Muscle layer of duodenum (tissue), 2 donors: Measurements from ENCODE around the gene VLDLR.
"Not testable (repeated sequence)": the region's sequence is repeated elsewhere in the genome, so short reads cannot be mapped to it uniquely, and the experiment has no call there.

ENCODE experiments used
- H3K27ac ChIP-seq: one replicate; pipeline ENCODE4 v1.7.0; 2013; ENCODE audit warnings: mild to moderate bottlenecking, low read length
- H3K27me3 ChIP-seq: one replicate; pipeline ENCODE4 v1.7.0; 2013; ENCODE audit warnings: low read depth, mild to moderate bottlenecking, control low read depth, low read length
- H3K36me3 ChIP-seq, 2 donors: one replicate each; pipeline ENCODE4 v1.7.0; 2013; ENCODE audit warnings: low read length in 2 of 2, control low read depth in 1 of 2, mild to moderate bottlenecking in 1 of 2; ENCODE audit not compliant: insufficient read depth in 2 of 2, control insufficient read depth in 1 of 2
- H3K4me1 ChIP-seq, 2 donors: one replicate each; pipeline ENCODE4 v1.7.0; 2013; ENCODE audit warnings: low read length in 2 of 2, mild to moderate bottlenecking in 2 of 2, control low read depth in 1 of 2, moderate library complexity in 1 of 2; ENCODE audit not compliant: insufficient read depth in 2 of 2, control insufficient read depth in 1 of 2
- H3K4me3 ChIP-seq, 2 donors: one replicate each; pipeline ENCODE4 v1.7.0; 2013; ENCODE audit warnings: low read length in 2 of 2, low read depth in 1 of 2, mild to moderate bottlenecking in 1 of 2
- H3K9me3 ChIP-seq, 2 donors: one replicate each; pipeline ENCODE4 v1.7.0; 2013; ENCODE audit warnings: low read length in 2 of 2, control low read depth in 1 of 2, mild to moderate bottlenecking in 1 of 2; ENCODE audit not compliant: control insufficient read depth in 1 of 2
- donor health status: healthy.

Gene VLDLR

DNA sequence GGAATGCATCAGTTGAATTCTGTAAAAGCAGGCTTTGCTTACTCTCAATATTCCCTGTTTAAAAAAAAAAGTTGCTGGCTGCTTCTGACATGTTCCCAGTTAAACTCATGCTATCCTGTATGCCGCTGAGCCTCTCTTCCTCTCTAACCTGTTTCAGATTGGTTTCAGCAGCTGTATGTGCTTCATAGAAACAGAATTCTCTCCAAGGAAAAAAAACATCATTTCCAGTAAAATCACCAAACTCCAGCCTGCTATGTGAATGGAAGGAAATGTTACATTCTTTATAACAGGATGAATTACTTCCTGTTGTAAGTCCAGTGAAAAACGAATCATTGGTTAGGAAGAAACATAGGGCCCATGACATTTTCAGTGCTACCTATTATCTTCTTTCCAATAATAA is 70.0 kb downstream of the VLDLR start:
- Histone ChIP-seq H3K27me3 (no peaks in the 10 kb centered on the region), H3K4me3 (no peak overlapping the region), H3K4me1 (no peaks in the 10 kb centered on the region), H3K27ac (no peak overlapping the region), H3K9me3 (no peaks in the 10 kb centered on the region), H3K36me3 (no peaks in the 10 kb centered on the region)

- no peaks in the 10 kb centered on the region for H3K4me1 ChIP-seq
- no peaks in the 10 kb centered on the region for H3K27me3 ChIP-seq
- H3K9me3 ChIP-seq = no peaks in the 10 kb centered on the region
- no peak overlapping the region for H3K4me3 ChIP-seq
- no peak overlapping the region for H3K27ac ChIP-seq
- H3K36me3 ChIP-seq = no peaks in the 10 kb centered on the region
Observed at GRCh38 chr9:2693056-2693455, 71.5 kb downstream of the VLDLR start.

GRCh38 chr9:2697492-2697891 is 75.9 kb downstream of the VLDLR start:
- no peaks in the 10 kb centered on the region for H3K27me3 ChIP-seq
- no peaks in the 10 kb centered on the region for H3K36me3 ChIP-seq
- H3K4me3 ChIP-seq = no peak overlapping the region
- no peaks in the 10 kb centered on the region for H3K4me1 ChIP-seq
- no peak overlapping the region for H3K27ac ChIP-seq
- H3K9me3 ChIP-seq = no peaks in the 10 kb centered on the region

GRCh38 chr9:2700398-2700797 is 78.8 kb downstream of the VLDLR start:
- no peaks in the 10 kb centered on the region for H3K36me3 ChIP-seq
- no peaks in the 10 kb centered on the region for H3K27me3 ChIP-seq
- H3K27ac ChIP-seq = no peak overlapping the region
- H3K4me1 ChIP-seq = no peaks in the 10 kb centered on the region
- no peaks in the 10 kb centered on the region for H3K9me3 ChIP-seq
- H3K4me3 ChIP-seq = no peak overlapping the region

- Histone ChIP-seq H3K9me3 (no peaks in the 10 kb centered on the region), H3K27me3 (no peaks in the 10 kb centered on the region), H3K36me3 (no peaks in the 10 kb centered on the region), H3K4me3 (no peak overlapping the region), H3K27ac (no peak overlapping the region), H3K4me1 (no peaks in the 10 kb centered on the region)
Observed at GRCh38 chr9:2700909-2701550, 79.4 kb downstream of the VLDLR start.

DNA sequence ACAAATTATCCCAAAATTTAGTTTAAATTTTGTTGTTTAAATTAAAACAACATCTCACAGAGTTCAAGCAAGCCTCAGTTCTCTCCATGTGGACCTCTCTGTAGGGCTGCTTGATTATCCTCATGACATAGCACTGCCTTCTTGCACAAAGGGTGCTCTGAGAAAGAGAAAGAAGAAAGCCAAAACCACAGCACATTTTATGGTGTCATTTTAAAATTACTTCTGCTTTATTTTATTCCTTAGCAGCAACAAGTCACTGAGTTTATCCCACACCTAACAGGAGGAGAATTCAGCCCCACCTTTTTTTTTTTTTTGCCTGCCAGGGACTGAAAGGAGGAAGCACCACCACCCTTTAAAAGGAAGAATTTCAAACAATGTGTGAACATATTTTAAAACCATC is 82.9 kb downstream of the VLDLR start:
- no peak overlapping the region for H3K27ac ChIP-seq
- H3K4me3 ChIP-seq = no peak overlapping the region
- H3K27me3 ChIP-seq = no peaks in the 10 kb centered on the region
- no peaks in the 10 kb centered on the region for H3K9me3 ChIP-seq
- H3K4me1 ChIP-seq = no peaks in the 10 kb centered on the region
- H3K36me3 ChIP-seq = no peaks in the 10 kb centered on the region

- not testable (repeated sequence) for H3K27me3 ChIP-seq, H3K4me1 ChIP-seq, H3K36me3 ChIP-seq, H3K4me3 ChIP-seq, H3K27ac ChIP-seq, H3K9me3 ChIP-seq
Observed at GRCh38 chr9:2707256-2707655, 85.7 kb downstream of the VLDLR start.
